Keratinocyte (primary cell): ENCODE results near the gene PTPRN2. TPM values are rescaled to one million over a fixed set of nuclear protein-coding genes. Genes with fewer than 3 reads are reported as not detected.

ENCODE experiments used
- DNase-seq: peaks from one replicate; pipeline ENCODE4 v3.0.0-alpha.2; 2011; ENCODE audit warnings: low read depth, missing footprints, low spot score
- FAIRE-seq: peaks from 2 replicates; lab custom pipeline; 2011; peaks lifted over from hg19 to GRCh38; lab: Jason Lieb, UNC
- H2AFZ ChIP-seq: 2 replicates; pipeline ENCODE4 v1.6.0; 2012; ENCODE audit warnings: low read length, control low read depth, inconsistent platforms; ENCODE audit not compliant: control insufficient read depth
- H3K27ac ChIP-seq: 2 replicates; pipeline ENCODE4 v1.5.1; 2011; ENCODE audit warnings: low read length; ENCODE audit not compliant: control insufficient read depth, insufficient read depth
- H3K27me3 ChIP-seq: 3 replicates; pipeline ENCODE4 v1.6.0; 2011; ENCODE audit warnings: low read length; ENCODE audit not compliant: control insufficient read depth, insufficient read depth; ENCODE audit errors: extremely low read depth
- H3K36me3 ChIP-seq, 2 experiments: 2 replicates in 1 of 2; 3 replicates in 1 of 2; pipeline ENCODE4 v1.5.1; 2011; ENCODE audit warnings: low read length in 2 of 2, mild to moderate bottlenecking in 1 of 2; ENCODE audit not compliant: control insufficient read depth in 2 of 2, insufficient read depth in 2 of 2; ENCODE audit errors: extremely low read depth in 1 of 2
- H3K4me1 ChIP-seq: 3 replicates; pipeline ENCODE4 v1.5.1; 2011; ENCODE audit warnings: low read length; ENCODE audit not compliant: control insufficient read depth, insufficient read depth; ENCODE audit errors: extremely low read depth
- H3K4me2 ChIP-seq: 3 replicates; pipeline ENCODE4 v1.6.0; 2011; ENCODE audit warnings: low read depth, low read length; ENCODE audit not compliant: control insufficient read depth, insufficient read depth; ENCODE audit errors: extremely low read depth
- H3K4me3 ChIP-seq, 3 experiments: fragments of 200-600 bp in 1 of 3; sonication (generic) in 1 of 3; 2 replicates in 2 of 3; 3 replicates in 1 of 3; pipeline ENCODE4 v1.5.1; 2011 to 2016; ENCODE audit warnings: low read length in 3 of 3, mild to moderate bottlenecking in 3 of 3, control low read depth in 2 of 3, inconsistent platforms in 1 of 3, low read depth in 1 of 3, mixed read lengths in 1 of 3, mixed run types in 1 of 3, moderate library complexity in 1 of 3; ENCODE audit not compliant: control insufficient read depth in 2 of 3, insufficient read depth in 2 of 3; ENCODE audit errors: extremely low read depth in 1 of 3
- H3K79me2 ChIP-seq: 2 replicates; pipeline ENCODE4 v1.6.0; 2012; ENCODE audit warnings: low read length; ENCODE audit not compliant: control insufficient read depth, insufficient read depth
- H3K9ac ChIP-seq: 3 replicates; pipeline ENCODE4 v1.6.0; 2011; ENCODE audit warnings: low read length; ENCODE audit not compliant: control insufficient read depth, insufficient read depth; ENCODE audit errors: extremely low read depth
- H3K9me1 ChIP-seq: 3 replicates; pipeline ENCODE4 v1.6.0; 2011; ENCODE audit warnings: low read length; ENCODE audit not compliant: control insufficient read depth, insufficient read depth; ENCODE audit errors: extremely low read depth
- H3K9me3 ChIP-seq: 2 replicates; pipeline ENCODE4 v1.5.1; 2012; ENCODE audit warnings: low read depth, low read length; ENCODE audit not compliant: control insufficient read depth
- H4K20me1 ChIP-seq: 3 replicates; pipeline ENCODE4 v1.6.0; 2011; ENCODE audit warnings: low read length; ENCODE audit not compliant: control insufficient read depth, insufficient read depth; ENCODE audit errors: extremely low read depth
- CTCF ChIP-seq, 3 experiments: IDR thresholded peaks in 1 of 3; conservative IDR thresholded peaks in 1 of 3; optimal IDR thresholded peaks in 1 of 3; 2 replicates in 2 of 3; 3 replicates in 1 of 3; pipeline versions ENCODE3 to v1.5.1; 2011; ENCODE audit warnings: low read length in 3 of 3, mild to moderate bottlenecking in 3 of 3, moderate library complexity in 2 of 3, control low read depth in 1 of 3, inconsistent platforms in 1 of 3; ENCODE audit not compliant: insufficient read depth in 2 of 3; ENCODE audit errors: extremely low read depth in 1 of 3
- EZH2 ChIP-seq: IDR thresholded peaks from one replicate; pipeline ENCODE4 v1.6.1; 2012; ENCODE audit warnings: inconsistent platforms, mild to moderate bottlenecking, low read length, moderate library complexity
- dilution Hi-C: fragments of 300-500 bp; cut with MboI; formaldehyde crosslinking; loops from one replicate; pipeline ENCODE4 v1.7.0; 2020; ENCODE audit warnings: low sequenced_read_pairs; ENCODE audit not compliant: extremely low pct_ligation_motif_present
- polyA plus RNA-seq, 5 experiments: library from polyadenylated mRNA; depleted of rRNA in 3 of 5; stranded (reverse) in 3 of 5; stranded (forward) in 1 of 5; unstranded in 1 of 5; fragments of >200 nt; gene quantifications; 1 replicate in 1 of 5; 2 replicates in 3 of 5; 3 replicates in 1 of 5; pipeline versions ENCODE4 v1.2.1 to v1.2.3, GENCODE V29; 2011 to 2012; ENCODE audit warnings: missing spikeins in 2 of 5, low read depth in 1 of 5, low replicate concordance in 1 of 5

Gene PTPRN2
- polyA plus RNA-seq, 1 donor (not counting 4 experiments of a cell fraction or from before 2014, with no cell fraction given), result not detected

GRCh38 chr7:158008267-158008666 lies 579.4 kb downstream of the PTPRN2 start:
- Histone ChIP-seq H3K9me3 (peaks cover 15% of the 10 kb centered on the region), H3K27me3 (no peaks in the 10 kb centered on the region), H2AFZ (no peak overlapping the region), H3K79me2 (no peaks in the 10 kb centered on the region), H3K4me3 (no peak overlapping the region), H3K27ac (no peak overlapping the region), H3K9me1 (no peaks in the 10 kb centered on the region), H3K4me2 (no peak overlapping the region), H4K20me1 (no peaks in the 10 kb centered on the region), H3K36me3 (no peaks in the 10 kb centered on the region), H3K9ac (no peak overlapping the region), H3K4me1 (no peaks in the 10 kb centered on the region)
- DNase-seq, result no peak
- dilution Hi-C loops, result no loop called here
- TF ChIP-seq EZH2, result no peak
- TF ChIP-seq CTCF (optimal IDR thresholded peaks at IDR 0.05 in 1 of 3, IDR thresholded peaks at IDR 0.05 in 1 of 3, conservative IDR thresholded peaks at IDR 0.05 in 1 of 3; ENCODE audit: extremely low read depth in 1 of 3, insufficient read depth in 2 of 3, low read length in 3 of 3), result no peak
- FAIRE-seq, result no peak

GRCh38 chr7:158007697-158008257 lies 579.8 kb downstream of the PTPRN2 start:
- H3K4me2 ChIP-seq, result no peak overlapping the region
- H3K27me3 ChIP-seq, result no peaks in the 10 kb centered on the region
- H3K9me1 ChIP-seq, result no peaks in the 10 kb centered on the region
- H3K36me3 ChIP-seq, result no peaks in the 10 kb centered on the region
- H3K27ac ChIP-seq, result no peak overlapping the region
- H4K20me1 ChIP-seq, result no peaks in the 10 kb centered on the region
- no peak for TF ChIP-seq CTCF (optimal IDR thresholded peaks at IDR 0.05 in 1 of 3, IDR thresholded peaks at IDR 0.05 in 1 of 3, conservative IDR thresholded peaks at IDR 0.05 in 1 of 3; ENCODE audit: extremely low read depth in 1 of 3, insufficient read depth in 2 of 3, low read length in 3 of 3)
- TF ChIP-seq EZH2, result no peak
- H2AFZ ChIP-seq, result no peak overlapping the region
- FAIRE-seq, result no peak
- no peaks in the 10 kb centered on the region for H3K79me2 ChIP-seq
- H3K4me3 ChIP-seq, result no peak overlapping the region
- peaks cover 15% of the 10 kb centered on the region for H3K9me3 ChIP-seq
- H3K9ac ChIP-seq, result no peak overlapping the region
- DNase-seq, result no peak
- dilution Hi-C loops, result no loop called here
- H3K4me1 ChIP-seq, result no peaks in the 10 kb centered on the region
